NCI-H1092 (cell line): ENCODE measurements around the gene INTU.

Experiments used
- DNase-seq: peaks from one replicate; lab custom pipeline; 2025; lab: John Stamatoyannopoulos, UW

The INTU gene

GRCh38 chr4:127747883-127748282, 115.1 kb downstream of the INTU start:
- no peak for DNase-seq

DNA sequence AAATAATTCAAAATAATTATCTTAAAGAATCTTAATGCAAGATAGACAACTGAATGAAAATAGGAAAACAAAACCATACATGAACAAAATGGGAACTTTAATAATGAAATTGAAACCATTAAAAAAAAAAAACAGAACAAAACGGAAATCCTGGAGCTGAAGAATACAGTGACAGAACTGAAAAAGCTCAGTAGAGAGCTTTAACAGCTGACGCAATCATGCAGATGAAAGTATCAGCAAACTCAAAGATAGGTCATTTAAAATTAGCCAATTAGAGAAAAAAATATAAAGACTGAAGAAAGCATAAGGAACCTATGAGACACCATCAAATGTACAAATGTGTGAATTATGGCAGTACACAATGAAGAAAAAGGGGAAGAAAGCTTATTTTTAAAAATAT, 116.2 kb downstream of the INTU start:
- no peak for DNase-seq

DNA sequence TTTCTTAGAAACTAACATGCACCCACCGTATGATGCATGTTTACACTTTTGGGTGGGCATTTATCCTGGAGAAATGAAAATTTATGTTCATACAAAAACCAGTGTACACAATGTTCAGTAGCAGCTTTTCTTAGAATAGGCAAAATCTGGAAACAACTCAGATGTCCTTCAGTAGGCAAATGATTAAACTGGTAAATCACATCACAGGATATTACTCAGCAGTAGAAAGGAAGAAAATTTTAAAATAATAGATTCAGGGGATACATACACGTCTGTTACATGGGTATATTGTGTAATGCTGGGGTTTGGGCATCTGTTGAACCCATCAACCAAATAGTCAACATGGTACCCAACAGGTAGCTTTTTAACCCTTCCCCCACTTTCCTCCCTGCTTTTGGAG, 124.1 kb downstream of the INTU start:
- no peak for DNase-seq

DNA sequence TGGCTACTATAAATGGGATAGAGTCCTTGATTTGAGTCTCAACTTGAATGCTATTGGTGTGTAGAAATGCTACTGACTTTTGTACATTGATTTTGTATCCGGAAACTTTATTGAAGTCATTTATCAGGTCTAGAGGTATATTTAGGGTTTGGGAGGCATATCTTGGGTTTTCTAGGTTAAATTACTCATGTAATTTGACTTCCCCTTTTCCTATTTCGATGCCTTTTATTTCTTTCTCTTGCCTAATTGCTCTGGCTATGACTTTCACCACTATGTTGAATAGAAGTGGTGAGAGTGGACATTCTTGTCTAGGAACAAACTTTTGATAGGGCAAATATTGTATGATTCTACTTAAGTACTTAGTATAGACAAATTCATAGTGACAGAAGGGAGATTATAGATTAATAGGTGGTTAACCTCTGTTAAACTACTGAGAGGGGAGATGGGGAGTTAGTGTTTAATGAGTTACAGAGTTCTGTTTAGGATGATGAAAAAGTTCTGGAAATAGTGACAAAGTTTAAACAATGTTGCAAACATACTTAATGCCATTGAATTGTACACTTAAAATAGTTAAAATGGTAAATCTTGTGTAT, 126.6 kb downstream of the INTU start:
- DNase-seq = no peak

- no peak for DNase-seq
These were observed 127.1 kb downstream of the INTU start for GRCh38 chr4:127759893-127760292.

GRCh38 chr4:127771535-127772275, 138.9 kb downstream of the INTU start:
- no peak for DNase-seq

GRCh38 chr4:127772769-127773671, 140.3 kb downstream of the INTU start:
- no peak for DNase-seq

- no peak for DNase-seq
These were observed 143.1 kb downstream of the INTU start for GRCh38 chr4:127775843-127776242.
